BLaER1 treated with 17β-estradiol and CSF1 and Interleukin-3, amounts not matched to agents 10 nM and 100 nM (cell line): ENCODE data around the gene CBLC.
A peak's percentile ranks its signal among the peaks of the same experiment; 100 is the strongest.

ENCODE experiments used
- H3K27ac ChIP-seq, 11 experiments: shearing (Covaris generic); formaldehyde crosslinking; 2 replicates each; pipeline ENCODE4 v1.8.1; 2022
- H3K27me3 ChIP-seq, 11 experiments: shearing (Covaris generic); formaldehyde crosslinking; 2 replicates each; pipeline ENCODE4 v1.8.1; 2022
- H3K36me3 ChIP-seq, 11 experiments: shearing (Covaris generic); formaldehyde crosslinking; 2 replicates each; pipeline ENCODE4 v1.8.1; 2022
- H3K4me1 ChIP-seq, 10 experiments: shearing (Covaris generic); formaldehyde crosslinking; 2 replicates each; pipeline ENCODE4 v1.8.1; 2022
- H3K4me2 ChIP-seq, 11 experiments: shearing (Covaris generic); formaldehyde crosslinking; 2 replicates each; pipeline ENCODE4 v1.8.1; 2022
- H3K4me3 ChIP-seq, 10 experiments: shearing (Covaris generic); formaldehyde crosslinking; 2 replicates each; pipeline ENCODE4 v1.8.1; 2022
- H3K9ac ChIP-seq, 11 experiments: shearing (Covaris generic); formaldehyde crosslinking; 2 replicates each; pipeline ENCODE4 v1.8.1; 2022
- H3K9me3 ChIP-seq, 11 experiments: shearing (Covaris generic); formaldehyde crosslinking; replicated peaks in 1 of 11; 2 replicates each; pipeline ENCODE4 v1.8.1; 2022
- H4K20me1 ChIP-seq, 11 experiments: shearing (Covaris generic); formaldehyde crosslinking; 2 replicates each; pipeline ENCODE4 v1.8.1; 2022
- Cebpa-rat ChIP-seq, 11 experiments: shearing (Covaris generic); IDR thresholded peaks; 2 replicates each; pipeline ENCODE4 v1.8.1; 2022

CBLC gene

DNA sequence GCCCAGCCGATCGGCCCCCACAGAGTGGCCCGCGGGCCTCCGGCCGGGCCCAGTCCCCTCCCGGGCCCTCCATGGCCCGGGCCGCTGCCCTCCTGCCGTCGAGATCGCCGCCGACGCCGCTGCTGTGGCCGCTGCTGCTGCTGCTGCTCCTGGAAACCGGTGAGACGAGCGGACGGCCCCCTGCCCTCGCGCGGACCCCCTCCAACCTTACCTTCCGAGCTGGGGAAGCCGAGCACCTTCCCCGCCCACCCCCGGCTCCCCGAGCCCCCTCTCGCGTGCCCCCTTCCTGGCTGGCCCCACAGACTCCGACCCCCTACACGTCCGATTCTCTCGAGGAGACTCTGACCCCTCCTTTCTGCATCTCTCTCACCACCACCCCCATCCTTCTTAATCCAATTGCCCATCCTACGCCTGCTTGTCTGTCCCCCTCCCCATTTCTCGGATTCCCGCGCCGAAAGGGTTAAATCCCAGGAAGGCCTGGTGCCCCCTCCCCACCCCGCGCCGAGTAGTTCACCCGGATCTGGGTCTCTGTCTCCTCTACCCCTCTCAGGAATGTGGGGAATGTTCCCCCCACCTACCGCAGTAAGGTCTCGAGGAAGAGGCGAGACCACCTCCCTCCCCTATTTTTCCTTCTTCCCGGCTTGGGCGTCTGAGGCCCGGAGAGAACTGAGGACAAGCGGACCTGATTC lies 68.9 kb downstream of the CBLC start:
- H3K4me2 ChIP-seq, result peak overlapping the region; percentile 88 to 100 (median 99)
- peak overlapping the region; percentile 96 to 100 (median 98) for H3K9ac ChIP-seq
- H3K9me3 ChIP-seq, result no peaks in the 10 kb centered on the region
- H3K27ac ChIP-seq, result peak overlapping the region; percentile 92 to 99 (median 95)
- no peak for TF ChIP-seq Cebpa-rat (IDR thresholded peaks at IDR 0.05)
- H3K4me3 ChIP-seq, result peak overlapping the region; percentile 88 to 99 (median 96)
- H3K36me3 ChIP-seq, result peaks cover 0 to 10% (median 0%) of the 10 kb centered on the region in 11 experiments; a peak in 3 of 22 replicates
- H4K20me1 ChIP-seq, result peaks cover 18 to 46% (median 34%) of the 10 kb centered on the region in 11 experiments; a peak in 20 of 22 replicates
- H3K4me1 ChIP-seq, result peaks cover 45 to 57% (median 48%) of the 10 kb centered on the region in 10 experiments
- no peaks in the 10 kb centered on the region for H3K27me3 ChIP-seq

DNA sequence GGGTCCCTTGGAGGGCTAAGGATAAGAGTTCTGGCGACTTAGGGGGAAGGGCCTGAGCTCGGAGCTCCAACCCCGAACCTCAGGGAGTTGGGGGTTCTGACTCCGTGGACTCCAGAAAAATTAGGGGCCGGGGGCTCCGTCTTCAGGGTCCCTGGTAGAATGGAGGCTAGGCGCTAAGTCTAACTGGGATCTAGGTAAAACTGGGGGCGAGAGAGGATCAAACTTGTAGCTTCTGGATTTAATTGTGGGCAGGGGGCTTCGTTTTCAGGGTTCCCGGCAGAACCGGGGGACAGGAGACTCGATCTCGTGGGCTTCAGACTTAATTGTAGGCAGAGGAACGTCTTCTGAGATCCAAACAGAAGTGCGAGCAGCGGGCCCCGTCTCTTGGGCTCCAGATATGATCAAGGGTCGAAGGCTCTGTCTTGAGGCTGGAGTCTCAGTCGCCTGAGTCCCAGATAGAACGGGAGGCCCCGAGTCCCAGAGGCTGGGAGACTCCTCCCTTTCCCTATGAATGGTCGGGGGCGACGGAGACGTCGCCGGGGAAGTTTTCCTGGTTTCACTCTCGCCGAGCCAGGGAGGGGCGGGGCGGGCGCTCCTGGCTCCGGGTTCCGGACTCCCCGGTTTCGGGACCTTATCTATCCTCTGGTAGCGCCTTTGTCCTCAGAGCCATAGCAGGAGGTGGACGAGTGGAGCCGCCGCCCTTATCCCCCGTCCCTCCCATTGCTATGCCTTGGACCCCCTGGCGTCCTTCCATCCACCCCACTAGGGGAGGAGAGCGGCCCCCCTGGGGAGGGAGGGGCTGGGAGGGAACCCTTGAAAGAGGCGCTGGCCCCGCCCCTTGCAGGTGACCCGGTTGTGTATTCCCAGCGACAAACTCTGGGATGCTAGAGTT lies 69.7 kb downstream of the CBLC start:
- Histone ChIP-seq H3K4me2 (peak overlapping the region; percentile 88 to 100 (median 99)), H4K20me1 (peaks cover 21 to 54% (median 42%) of the 10 kb centered on the region in 11 experiments; a peak in 20 of 22 replicates), H3K4me1 (peaks cover 53 to 65% (median 56%) of the 10 kb centered on the region in 10 experiments), H3K27me3 (no peaks in the 10 kb centered on the region), H3K9ac (peak overlapping the region; percentile 96 to 100 (median 98)), H3K4me3 (peak overlapping the region; percentile 88 to 99 (median 96)), H3K36me3 (peaks cover 0 to 12% (median 0%) of the 10 kb centered on the region in 11 experiments; a peak in 3 of 22 replicates), H3K27ac (peak overlapping the region; percentile 92 to 99 (median 95)), H3K9me3 (no peaks in the 10 kb centered on the region)
- TF ChIP-seq Cebpa-rat (IDR thresholded peaks at IDR 0.05), result no peak

DNA sequence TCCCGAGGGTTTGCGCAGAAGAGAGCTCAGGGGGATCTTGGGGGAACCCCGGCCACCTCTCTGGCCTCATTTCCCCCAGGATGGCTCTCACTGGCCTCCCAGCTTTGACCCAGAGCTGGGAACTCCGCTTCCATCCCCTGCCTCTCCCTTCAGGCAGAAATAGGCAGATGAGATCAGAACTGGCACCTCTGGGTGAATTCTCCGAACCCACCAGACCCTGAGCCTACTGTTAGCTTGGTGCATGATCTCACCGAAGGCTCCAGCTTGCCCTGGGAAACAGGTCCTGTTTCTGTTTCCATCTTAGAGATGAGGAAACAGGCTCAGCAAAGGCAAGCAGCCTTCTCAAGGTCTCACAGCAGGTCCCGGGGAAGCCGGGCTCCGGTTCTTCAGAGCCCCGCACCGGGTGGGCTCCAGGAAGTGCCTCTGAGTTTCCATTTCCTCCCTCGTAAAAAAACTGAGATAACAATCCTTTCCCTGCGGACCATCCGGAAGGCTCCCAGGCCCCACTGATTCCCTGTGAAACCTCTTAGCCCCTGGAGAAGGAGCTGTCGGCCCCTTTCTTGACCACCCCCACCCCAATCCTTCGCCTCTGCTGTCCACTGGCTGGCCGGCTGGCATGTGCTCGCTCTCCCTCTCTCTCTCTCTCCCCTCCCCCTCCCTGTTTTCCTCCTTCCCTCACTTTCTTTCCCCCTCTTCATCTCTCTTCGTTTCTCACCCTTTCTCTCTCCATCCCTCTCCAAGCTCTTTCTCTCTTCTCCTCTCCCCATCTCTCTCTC lies 70.5 kb downstream of the CBLC start:
- H3K9ac ChIP-seq, result peak overlapping the region; percentile 96 to 100 (median 98)
- no peaks in the 10 kb centered on the region for H3K27me3 ChIP-seq
- H3K9me3 ChIP-seq, result no peaks in the 10 kb centered on the region
- peaks cover 56 to 72% (median 64%) of the 10 kb centered on the region in 10 experiments for H3K4me1 ChIP-seq
- H3K4me2 ChIP-seq, result peak overlapping the region; percentile 88 to 100 (median 99)
- peak overlapping the region; percentile 88 to 99 (median 96) for H3K4me3 ChIP-seq
- H3K36me3 ChIP-seq, result peaks cover 0 to 12% (median 0%) of the 10 kb centered on the region in 11 experiments; a peak in 5 of 22 replicates
- no peak for TF ChIP-seq Cebpa-rat (IDR thresholded peaks at IDR 0.05)
- H4K20me1 ChIP-seq, result peaks cover 21 to 62% (median 42%) of the 10 kb centered on the region in 11 experiments; a peak in 20 of 22 replicates
- H3K27ac ChIP-seq, result peak overlapping the region; percentile 8 to 99 (median 95); a peak in 21 of 22 replicates

DNA sequence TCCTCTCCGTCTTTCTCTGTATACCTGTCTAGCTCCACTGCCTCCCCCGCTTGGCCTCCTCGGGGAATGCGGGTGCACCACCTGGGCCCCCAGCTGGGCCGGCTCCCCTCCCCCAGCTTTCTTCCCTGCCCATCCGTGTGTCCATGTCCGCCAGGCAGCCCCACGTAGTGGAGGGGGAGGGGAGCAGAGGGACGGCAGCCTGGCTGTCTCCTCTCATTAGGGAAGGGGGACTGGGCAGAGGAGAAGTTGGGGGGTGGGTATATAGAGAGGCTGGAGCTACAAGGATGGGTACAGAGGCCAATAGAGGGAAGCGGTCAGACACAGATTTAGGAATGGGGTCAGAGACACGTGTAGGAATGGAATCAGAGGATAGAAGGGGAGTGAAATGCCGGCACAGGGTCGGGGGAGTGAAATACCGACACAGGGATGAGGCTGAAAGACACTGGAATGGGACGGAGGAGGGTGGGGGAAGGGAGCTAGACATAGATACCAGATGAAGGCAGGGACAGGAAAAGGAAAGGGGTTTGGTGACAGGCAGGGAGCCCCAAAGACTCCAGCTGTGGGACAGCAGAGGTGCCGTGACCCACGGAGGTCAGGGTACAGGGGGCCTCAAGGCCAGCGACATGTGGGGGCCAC lies 71.2 kb downstream of the CBLC start:
- H3K4me3 ChIP-seq, result peak overlapping the region; percentile 88 to 99 (median 96)
- peaks cover 0 to 17% (median 6%) of the 10 kb centered on the region in 11 experiments; a peak in 9 of 22 replicates for H3K36me3 ChIP-seq
- TF ChIP-seq Cebpa-rat (IDR thresholded peaks at IDR 0.05), result no peak
- peak overlapping the region; percentile 8 to 99 (median 95); a peak in 21 of 22 replicates for H3K27ac ChIP-seq
- H4K20me1 ChIP-seq, result peaks cover 21 to 66% (median 42%) of the 10 kb centered on the region in 11 experiments; a peak in 20 of 22 replicates
- H3K4me2 ChIP-seq, result peak overlapping the region; percentile 88 to 100 (median 99)
- peaks cover 56 to 79% (median 69%) of the 10 kb centered on the region in 10 experiments for H3K4me1 ChIP-seq
- no peaks in the 10 kb centered on the region for H3K27me3 ChIP-seq
- H3K9me3 ChIP-seq, result no peaks in the 10 kb centered on the region
- peak overlapping the region; percentile 96 to 100 (median 98) for H3K9ac ChIP-seq
